ENCODE measurements around the gene ATCAY.
"Not testable (repeated sequence)": the region's sequence is repeated elsewhere in the genome, so short reads cannot be mapped to it uniquely, and the experiment has no call there.

ATCAY gene

DNA sequence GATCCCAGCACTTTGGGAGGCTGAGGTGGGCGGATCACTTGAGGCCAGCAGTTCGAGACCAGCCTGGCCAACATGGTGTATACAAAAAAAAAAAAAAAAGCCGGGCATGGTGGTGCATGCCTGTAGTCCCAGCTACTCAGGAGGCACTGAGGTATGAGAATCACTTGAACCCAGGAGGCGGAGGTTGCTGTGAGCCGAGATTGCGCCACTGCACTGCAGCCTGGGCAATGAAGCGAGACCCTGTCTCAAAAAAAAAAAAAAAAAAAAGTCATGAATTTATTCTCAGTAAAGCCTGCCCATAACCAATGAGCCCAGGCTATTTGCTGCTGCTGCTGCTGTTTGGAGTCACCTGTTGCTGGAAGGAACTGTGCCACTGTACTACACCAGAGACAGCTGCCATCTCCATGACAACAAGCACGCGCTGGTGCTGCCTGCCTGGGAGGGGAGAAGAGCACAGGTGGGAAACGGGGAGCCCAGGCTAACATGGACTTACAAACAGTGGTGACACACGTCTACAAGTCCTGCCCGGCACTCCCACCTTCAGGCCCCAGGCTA lies 23.0 kb upstream of the ATCAY start:
- DNase-seq = peak; percentile 12

DNA sequence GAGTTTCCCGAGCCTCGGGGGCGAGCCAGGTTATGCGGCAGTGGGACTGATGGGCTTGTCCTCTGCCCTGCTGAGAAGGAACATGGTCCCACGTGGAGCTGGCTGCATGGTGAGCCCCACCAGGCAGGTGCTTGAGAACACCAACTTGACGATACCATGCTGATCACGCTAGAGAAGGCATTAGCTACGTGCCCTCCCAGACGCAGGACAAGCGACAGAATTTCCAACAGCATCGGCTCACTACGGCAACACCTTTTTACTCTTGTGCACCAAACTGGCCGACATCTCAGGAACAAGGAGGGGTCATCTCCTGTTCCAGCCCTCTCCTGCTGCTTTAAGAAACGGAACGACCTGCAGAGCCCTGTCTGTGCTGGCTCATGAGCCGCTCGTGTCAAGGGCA lies 20.0 kb upstream of the ATCAY start:
- no peak for DNase-seq

DNA sequence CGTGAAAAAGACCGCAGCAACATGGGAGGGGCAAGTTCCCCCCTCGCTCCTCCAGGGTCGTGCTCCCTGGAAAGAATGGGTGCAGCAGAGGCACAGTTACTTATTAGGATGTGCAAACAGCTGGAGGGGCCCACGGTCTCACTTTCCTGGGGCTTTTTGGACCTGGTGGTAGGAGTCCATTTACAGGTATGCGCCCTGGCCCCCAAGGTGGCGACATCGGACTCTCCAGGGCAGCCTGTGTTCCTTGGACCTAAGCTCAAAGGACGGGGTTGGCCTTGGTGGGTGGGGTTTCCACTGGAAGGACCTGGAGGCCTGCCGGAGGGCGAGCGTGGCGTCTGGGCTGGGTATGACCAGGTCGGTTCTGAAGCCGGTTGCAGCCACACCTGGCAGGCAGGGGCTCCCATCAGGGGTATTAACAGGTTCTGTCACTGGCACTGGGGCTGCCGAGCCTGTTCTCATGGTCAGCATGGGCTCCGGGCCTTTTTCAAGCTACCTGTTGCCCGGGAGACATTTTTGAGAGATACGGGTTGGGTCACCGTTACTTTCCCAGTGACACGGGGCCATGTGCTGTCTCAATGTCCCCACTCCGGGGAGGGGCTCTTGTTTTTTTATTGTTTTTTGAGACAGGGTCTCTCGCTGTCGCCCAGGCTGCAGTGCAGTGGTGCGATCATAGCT lies 17.5 kb upstream of the ATCAY start:
- DNase-seq = no peak

DNA sequence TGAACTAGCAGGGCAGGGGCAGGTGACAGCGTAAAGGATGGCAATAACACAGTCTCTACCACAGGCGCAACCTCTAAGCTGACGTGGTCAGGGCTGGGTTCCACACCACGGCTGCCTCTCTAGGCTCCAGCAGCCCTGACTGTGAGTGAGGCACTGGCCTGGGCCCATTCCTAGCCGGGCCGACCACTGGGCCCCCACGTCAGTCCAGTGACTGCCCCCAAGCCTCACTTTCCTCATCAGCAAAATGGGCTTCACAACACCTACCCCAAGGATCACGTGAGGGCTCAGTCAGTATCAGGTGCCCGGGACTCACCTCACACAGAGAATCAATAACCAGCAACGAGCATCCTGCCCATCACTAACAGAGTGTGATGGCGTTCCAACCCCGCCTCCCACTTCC lies 16.8 kb upstream of the ATCAY start:
- no peak for DNase-seq

DNA sequence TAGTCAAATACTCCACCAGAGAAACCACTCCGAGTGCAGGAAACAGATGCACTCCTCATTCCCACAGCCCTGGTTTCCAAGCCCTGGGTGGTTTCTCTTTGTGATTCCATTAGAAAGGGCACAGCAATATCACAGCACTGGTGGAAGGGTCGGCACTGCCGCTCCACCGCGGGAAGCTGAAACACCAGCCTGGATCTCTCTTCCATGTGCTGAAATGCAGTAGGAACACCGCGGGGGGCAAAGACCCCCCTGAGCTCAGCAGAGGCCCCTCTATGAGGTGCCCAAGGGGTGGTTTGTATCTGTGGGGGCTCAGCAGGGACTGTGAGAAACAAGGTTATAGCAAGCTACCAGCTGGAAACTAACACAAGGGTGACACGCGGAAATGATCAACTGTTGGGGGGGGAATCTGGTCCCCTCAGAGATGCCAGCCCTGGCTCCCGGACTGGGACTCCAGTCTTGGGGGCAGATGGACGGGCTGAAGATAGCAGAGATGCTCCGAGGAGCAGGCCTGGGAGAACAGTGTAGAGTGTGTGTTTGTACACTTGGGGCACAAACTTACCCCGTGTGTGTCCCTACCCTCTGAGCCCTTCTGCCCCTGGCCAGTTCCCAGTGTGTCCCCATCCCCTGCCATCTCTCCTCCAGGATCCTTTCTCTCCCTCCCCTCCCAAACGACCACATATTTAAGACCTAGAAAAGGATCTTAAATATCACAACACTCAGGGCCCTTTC lies 13.4 kb upstream of the ATCAY start:
- DNase-seq = no peak

DNA sequence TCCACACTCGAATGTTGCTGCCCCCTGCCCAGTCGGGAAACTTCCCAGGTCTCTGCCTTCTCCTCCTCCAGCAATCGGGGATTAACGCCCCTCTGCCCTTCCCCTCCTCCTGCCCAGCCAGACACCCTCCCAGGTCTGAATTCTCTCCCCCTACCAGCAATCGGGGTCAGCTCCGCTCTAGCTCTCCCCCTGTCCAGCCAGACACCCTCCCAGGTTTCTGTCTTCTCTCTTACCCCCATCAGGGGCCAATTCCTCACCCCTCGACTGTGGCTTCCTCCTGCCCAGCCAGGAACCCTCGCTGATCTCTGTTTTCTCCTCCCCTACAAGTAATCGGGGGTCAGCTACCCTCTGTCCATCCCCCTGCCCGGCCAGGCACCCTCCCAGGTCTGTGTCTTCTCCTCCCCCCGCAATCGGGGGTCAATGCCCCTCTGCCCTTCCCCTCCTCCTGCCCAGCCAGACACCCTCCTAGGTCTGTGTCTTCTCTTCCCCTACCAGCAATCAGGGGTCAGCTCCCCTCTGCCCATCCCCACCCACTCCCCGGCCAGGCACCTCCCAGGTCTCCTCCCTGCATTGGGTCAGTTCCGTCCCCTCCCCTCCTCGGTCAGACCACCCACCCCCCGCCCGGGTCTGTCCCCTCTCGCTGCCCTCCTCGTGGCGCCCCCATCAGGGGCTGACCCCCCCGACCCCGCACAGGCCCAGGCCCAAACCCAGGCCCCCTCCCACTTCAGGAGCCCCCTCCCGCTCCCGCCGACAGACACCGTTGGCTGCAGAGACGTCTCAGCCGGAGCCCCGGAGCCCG lies 12.3 kb upstream of the ATCAY start:
- no peak for DNase-seq

DNA sequence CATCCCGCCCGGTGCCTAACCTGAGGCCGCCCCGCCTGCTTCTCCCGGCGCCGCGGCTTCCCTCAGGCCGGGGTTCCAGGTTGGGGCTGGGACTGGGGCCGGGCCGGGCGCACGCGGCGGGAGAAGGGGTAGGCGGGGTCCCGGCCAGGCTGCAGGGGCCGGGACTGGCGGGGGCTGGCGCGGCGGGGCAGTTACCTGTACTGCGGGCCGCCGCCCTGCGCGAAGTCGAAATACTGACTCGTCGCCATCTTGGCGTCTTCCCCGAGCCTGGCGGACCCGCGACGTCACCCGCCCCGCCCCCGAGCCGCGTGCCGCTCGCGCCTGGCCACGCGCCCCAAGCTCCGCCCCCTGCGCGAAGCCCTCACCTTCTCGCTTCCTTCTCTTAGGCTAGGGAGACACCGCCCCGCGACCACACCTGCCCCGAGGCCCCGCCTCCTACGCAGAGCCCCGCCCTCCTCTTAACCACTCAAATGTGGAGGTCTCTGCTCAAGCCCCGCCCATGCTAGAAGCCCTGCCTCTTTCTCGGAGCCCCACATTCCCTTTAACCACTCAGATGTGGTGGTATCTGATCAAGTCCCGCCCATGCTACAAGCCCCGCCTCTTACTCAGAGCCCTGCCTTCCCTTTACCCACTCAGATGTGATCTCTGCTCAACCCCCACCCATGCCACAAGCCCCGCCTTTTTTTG lies 11.6 kb upstream of the ATCAY start, which contains the start of gene ZFR2:
Gene ZFR2, minus strand, starts transcription at position 269 of the 687 bp plus-strand sequence. Its CDS starts 21 bp downstream, at position 248.
- DNase-seq = no peak

DNA sequence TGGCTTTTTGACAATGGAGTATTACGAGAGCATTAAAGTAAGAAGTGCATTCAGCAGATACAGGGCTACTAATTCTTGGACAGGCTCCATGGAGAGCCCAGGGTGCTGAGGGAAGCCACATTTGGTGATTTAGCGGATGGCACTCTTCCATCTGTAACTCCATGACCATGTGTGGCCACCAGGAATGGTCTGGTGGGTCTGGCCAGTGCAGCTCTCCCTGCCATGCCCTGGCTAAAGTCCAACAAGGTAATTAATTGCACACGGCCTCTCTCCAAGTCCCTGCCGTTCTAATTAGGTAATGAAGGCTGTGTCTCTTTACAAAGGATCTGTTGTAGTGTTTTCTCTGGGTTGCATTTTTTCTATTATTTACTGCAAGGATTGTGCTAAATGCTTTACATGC lies 7.3 kb upstream of the ATCAY start:
- no peak for DNase-seq

DNA sequence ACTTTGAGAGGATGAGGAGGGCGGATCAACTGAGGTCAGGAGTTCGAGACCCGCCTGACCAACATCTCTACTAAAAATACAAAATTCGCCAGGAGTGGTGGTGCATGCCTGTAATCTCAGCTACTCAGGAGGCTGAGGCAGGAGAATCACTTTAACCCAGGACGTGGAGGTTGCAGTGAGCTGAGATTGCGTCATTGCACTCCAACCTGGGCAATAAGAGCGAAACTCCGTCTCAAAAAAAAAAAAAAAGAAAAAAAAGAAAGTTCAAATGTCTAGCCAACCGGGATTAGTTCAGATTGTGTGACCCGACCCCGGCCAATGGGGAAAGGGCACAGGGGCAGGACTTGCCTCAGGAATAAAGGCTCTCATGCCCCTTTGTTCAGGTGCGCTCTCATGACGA lies 5.8 kb upstream of the ATCAY start:
- DNase-seq = not testable (repeated sequence)

DNA sequence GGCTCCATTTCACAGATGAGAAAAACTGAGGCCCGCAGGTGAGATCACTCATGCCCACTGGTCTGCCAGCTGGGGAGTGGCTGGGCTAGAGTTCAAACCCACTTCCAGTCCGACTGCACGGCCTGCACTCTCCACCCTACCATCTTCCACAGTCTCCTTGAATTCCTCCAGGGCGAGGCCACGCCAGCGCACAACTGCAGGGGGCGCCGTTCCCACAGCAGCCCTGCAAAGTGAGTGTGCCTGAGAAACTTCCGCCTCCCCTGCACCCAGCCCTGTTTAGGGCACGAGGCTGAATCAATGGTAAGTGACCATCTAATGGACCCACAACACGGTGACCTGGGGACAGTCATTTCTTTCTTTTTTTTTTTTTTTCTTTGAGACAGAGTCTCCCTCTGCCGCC lies 829 bp upstream of the ATCAY start:
- no peak for DNase-seq

DNA sequence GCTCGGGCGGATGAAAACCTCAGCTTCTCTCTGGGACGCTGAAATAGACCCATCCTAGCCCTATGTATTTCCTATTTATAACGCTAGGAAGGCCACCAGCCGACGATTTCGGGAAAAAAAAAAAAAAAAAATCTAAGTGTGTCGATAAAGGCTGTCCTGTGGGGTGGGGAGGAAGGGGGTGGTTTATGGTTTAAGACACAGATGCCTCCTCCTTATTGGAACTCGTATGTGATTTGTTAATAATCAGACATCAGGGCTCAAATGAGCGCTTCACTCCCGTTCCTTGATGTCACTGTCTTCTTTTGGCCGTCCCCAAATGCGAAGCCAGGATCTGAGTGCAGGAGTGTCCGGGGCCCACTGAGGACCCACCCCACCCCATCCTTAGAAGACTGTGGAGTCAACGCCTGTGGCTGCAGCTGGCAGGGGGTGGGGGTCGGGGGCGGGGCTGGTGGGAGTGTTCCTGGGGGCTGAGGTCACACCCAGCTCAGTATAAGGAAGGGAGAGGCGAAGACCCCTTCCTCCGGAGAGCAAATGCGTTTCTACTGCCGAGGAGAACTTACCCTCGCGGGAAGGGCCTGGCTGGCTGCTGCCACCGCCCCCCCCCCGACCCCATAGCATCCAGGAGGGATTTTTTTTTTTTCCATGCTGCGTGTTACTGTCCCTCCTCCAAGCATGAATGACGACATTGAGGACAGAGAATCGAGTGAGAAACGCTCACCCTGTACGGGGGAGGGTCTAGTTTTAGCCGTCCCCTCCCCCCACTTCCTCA lies 971 bp downstream of the ATCAY start:
- peak; percentile 21 for DNase-seq

DNA sequence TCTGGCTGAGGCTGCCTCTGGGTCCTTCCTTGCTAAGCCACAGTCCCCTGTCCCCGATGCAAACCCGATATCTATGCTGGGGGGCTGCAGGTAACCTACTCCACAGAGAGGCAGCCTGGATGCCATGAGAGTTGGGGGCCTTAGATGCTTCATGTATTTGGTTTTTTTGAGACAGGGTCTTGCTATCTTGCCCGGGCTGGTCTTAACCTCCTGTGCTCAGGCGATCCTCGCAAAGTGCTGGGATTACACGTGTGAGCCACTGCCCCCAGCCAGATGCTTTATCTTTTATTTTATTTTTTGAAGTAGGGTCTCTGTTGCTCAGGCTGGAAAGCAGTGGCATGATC lies 1.5 kb downstream of the ATCAY start:
- no peak for DNase-seq

DNA sequence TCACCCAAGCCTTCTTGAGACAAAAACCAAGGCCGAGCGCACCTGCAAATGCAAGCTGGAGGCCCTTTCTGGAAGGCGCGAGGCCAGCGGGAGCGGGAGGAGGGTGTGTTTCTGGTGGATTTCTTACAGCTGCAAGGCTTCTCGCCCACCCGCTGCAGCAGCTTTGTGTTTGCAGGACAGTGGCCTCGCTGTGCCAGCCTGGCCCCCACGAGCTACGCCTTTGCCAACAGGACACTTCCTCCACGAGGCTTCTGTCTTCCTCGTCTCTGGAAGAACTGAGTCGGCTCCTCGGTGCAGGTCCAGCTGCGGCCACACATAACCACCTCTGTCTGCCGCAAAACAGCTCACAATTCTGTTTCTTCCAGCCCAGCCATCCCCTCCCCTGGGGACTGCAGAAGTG lies 10.1 kb downstream of the ATCAY start:
- no peak for DNase-seq

DNA sequence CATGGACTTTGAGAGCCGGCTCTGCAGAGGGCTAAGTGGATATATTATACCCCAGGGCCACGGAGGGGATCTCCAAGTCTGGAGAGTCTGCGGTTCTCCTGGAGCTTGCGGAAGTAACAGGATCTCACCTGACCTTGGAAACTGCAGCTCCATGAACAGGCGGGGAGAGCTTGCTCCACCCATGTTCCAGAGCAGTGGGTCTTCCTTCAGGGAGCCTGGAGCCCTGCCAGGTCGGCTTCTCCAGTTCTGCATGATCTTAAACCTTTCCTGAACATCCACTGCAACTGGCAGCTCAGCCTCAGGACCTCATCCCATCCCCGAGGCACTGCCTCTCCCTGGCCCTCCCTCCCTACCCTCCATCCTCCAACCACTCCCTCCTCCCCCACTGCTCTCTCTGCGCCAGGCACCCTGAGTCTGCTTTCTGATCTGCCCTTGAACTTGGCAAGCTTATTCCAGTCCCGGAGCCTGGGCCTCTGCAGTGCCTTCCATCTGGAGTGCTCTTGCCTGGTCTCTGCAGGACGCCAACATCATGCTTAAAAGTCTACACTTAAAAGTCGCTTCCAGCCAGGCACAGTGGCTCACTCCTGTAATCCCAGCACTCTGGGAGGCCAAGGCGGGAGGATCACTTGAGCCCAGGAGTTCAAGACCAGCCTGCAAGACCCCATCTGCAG lies 13.2 kb downstream of the ATCAY start:
- DNase-seq = no peak

DNA sequence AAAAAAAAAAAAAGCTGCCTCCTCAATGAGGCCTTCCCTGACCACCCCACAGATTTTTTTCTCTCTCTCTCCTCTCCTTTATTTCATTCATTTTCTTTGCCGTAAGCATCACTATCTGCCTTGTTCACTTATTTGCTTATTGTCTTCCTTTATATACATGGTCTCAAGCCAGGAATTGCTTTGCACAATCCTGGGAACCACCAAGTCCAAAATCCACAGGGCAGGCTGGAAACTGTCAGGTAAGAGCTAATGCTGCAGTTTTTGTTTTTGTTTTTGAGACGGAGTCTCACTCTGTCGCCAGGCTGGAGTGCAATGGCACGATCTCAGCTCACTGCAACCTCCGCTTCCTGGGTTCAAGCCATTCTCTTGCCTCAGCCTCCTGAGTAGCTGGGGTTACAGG lies 14.5 kb downstream of the ATCAY start:
- DNase-seq = not testable (repeated sequence)

DNA sequence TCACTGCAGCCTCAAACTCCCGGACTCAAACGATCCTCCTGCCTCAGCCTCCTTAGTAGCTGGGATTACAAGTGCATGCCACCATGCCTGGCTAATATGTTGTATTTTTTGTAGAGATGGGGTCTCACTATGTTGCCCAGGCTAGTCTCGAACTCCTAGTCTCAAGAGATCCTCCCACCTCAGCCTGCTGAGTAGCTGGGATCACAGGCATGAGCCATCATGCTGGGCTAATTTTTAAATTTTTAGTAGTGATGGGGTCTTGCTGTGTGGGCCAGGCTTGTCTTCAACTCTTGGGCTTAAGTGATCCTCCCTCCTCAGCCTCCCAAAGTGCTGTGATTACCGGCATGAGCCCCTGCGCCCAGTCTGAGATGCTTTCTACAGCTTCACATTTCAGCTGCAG lies 15.3 kb downstream of the ATCAY start:
- no peak for DNase-seq

DNA sequence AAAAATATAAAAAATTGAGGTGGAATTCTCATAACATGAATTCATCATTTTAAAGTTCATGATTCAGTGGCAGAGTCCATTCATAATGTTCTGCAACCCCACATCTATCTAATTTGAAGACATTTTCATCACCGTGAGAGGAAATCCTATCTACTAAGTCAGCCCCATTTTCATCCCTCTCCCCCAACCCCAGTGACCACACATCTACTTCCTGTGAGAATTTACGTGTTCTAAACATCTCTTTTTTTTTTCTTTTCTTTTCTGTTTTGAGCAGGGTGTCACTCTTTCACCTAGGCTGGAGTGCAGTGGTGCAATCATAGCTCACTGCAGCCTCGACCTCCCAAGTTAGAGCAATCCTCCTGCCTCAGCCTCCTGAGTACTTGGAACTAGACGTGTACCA lies 17.5 kb downstream of the ATCAY start:
- no peak for DNase-seq

DNA sequence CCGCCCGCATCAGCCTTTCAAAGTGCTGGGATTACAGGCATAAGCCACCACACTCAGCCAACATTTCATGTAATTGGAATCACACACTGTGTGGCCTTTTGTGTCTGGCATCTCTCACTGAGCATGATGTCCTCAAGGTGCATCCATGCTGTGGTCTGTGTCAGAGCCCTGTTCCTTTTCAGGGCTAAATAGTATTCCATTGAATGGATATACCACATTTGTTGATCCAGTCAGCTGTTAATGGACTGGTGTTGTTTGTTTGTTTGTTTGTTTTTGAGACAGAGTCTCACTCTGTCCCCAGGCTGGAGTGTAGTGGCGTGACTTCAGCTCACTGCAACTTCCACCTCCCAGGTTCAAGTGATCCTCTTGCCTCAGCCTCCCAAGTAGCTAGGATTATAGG lies 17.9 kb downstream of the ATCAY start:
- no peak for DNase-seq

DNA sequence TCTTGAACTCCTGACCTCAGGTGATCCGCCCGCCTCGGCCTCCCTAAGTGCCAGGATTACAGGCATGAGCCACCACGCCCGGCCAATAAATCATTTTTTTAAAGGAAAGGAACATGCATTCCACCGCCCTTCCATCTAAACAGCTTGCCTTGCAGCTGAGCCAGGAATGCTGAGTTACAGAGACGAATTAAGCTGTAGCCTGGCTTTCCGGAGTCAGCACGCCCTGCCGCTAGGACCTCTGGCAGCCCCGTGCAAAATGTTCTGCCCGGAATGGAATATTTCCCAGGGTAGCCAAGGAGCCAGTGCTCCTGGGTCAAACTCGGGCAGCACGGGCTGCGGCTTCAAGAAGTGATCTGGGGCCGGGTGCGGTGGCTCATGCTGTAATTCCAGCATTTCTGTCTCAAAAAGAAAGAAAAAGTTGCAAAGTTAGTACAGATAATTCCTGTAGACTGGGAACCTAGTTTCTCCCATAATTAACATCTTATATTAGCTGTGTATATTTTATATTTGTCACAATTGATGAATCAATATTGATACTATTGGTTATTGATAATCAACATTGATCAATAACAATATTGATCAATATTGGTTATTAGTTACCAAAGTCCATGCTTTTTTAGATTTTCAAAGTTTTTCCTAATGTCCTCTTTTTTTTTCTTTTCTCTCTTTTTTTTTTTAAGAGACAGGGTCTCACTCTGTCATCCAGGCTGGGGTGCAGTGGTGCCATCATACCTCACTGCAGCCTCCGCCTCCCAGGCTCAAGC lies 19.2 kb downstream of the ATCAY start:
- no peak for DNase-seq

DNA sequence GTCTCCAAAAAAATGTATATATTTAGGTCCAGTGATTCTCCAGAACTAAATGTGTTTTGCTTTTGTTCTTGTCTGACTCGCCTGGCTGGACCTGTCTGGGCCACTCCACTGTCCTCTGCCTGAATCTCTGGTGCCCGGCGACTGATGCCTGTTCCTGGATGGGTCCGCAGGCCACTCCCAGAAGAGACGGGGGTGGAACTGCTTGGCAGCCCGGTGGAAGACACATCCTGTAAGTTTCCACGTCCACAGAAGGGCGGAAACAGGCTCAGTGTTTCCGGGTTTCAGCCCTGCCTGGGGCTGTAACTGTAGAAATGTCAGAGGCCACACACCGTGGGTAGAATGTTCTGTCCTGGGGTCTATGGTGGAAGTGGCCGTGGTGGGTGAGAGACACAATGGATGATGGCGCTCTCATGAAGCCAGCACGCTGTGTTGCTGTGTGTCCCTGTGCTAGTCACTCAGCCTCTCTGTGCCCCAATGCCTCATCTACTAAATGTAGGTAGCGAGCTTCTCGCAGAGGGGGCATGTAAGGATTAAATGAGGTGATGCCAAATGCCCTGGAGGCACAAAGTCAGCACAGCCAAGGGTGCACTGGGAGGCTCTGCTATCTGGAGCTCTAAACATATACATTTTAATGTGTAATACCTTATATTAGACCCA lies 22.0 kb downstream of the ATCAY start:
- DNase-seq = no peak
